Forelimb muscle (tissue), 1 donor: Measurements from ENCODE around the gene AADAC. TPM values are rescaled to one million over a fixed set of nuclear protein-coding genes. Genes with fewer than 3 reads are reported as not detected.
"Not testable (repeated sequence)": the region's sequence is repeated elsewhere in the genome, so short reads cannot be mapped to it uniquely, and the experiment has no call there.

ENCODE experiments used
- DNase-seq: peaks from one replicate; pipeline ENCODE4 v3.0.0-alpha.2; 2013; ENCODE audit warnings: low read depth
- polyA plus RNA-seq: library from polyadenylated mRNA; unstranded; fragments of 120-200 nt; gene quantifications from one replicate; pipeline ENCODE4 v1.2.1, GENCODE V29; 2013; ENCODE audit not compliant: insufficient read length

AADAC gene
- polyA plus RNA-seq, 1 donor, result 0.25 TPM

DNA sequence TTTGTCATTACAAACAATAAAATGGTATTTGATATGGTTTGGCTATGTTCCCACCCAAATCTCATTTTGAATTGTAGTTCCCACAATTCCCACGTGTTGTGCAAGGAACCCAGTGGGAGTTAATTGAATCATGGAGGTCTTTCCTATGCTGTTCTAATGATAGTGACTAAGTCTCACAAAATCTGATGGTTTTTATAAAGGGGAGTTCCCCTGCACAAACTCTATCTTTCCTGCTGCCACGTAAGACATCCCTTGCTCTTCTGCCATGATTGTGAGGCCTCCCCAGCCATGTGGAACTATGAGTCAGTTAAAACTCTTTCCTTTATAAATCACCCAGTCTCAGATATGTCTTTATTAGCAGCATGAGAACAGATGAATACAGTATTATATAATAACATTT is 15.4 kb upstream of the AADAC start:
- no peak for DNase-seq

DNA sequence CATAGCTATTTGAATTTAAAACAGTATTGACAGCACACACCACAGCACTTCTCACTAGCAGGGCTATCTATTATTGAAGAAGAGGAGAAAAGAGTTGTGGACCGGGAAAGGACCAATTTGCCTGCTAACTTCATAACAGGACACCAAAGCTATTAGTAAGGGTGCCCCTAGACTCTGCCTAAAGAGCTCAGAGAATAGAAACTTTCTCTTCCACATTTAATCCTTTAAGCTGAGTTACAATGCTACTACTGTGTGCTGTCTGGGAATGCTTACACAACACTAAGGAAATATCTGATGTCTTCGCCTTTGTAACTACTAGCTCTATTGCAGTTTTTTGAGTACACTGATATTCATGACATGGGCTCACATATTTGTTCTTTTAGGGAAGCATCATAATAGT is 13.5 kb upstream of the AADAC start:
- DNase-seq, result no peak

DNA sequence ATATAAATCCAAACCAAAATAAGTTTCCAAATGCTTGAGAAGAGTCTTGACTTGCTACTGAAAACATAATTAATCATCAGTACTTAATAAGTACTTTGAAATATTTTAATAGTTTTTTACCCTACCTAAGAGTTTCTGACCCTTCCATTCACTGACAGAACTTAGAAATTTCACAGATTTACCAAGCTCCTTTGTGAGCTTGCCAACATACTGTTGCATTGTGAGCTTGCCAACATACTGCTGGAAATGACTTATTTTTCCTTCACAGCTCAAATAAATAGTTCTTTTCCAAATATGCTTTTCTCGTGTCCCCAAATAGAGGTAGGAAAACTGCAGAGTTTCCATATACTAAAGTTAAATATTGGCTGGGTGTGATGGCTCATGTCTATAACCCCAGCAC is 9.6 kb upstream of the AADAC start:
- no peak for DNase-seq

DNA sequence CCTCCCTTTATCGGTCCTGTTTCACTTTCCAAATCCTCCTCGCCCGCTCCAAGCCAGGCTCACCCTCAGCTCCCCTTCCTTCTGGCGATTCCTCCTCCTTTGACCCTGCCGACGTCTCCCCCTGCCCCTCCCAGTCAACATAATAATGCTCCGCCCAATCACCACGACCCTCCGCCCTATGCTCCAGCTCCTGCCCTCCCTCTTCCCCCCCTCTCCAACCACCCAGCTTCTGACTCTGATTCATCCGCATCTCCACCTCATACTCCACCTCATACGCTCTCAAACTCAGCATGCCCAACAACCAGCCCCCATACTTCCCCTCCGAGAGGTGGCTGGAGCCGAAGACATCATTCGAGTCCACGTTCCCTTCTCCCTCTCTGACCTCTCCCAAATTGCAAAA is 7.1 kb upstream of the AADAC start:
- DNase-seq, result no peak

DNA sequence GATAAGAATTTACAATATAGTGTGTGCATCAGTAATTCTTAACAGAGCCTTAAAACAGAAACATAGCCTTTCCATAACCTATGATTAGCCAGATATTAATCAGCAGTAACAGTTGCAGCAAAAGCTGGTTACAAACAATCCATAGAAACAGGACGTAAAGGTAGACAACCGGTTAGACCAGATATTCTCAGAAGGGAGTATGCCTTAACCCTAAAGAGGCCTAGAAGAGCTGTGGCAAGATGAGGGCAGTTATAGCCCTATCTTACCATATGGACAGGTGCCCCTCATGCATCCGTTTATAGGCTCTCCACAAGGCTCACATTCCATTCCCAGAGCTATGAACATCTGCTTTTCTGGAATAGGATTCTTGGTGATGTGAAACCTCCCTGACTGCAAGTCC is 5.0 kb upstream of the AADAC start:
- not testable (repeated sequence) for DNase-seq

DNA sequence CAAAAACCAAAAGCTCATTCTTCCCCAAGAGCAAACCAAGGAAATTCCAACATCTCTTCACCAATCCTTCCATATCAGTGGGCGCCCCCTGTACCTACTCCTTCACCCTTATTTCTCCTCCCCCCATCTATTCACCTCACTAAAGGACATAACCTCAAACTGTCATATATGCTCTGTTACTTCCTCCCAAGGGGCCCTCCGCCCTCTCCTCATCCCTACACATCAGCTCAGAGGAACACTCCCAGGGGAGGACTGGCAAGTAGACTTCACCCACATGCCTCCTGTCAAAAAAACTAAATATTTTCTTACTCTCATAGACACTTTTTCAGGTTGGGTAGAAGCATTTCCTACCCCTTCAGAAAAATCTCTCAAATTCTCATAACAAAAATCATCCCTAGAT is 2.4 kb upstream of the AADAC start:
- DNase-seq, result no peak

DNA sequence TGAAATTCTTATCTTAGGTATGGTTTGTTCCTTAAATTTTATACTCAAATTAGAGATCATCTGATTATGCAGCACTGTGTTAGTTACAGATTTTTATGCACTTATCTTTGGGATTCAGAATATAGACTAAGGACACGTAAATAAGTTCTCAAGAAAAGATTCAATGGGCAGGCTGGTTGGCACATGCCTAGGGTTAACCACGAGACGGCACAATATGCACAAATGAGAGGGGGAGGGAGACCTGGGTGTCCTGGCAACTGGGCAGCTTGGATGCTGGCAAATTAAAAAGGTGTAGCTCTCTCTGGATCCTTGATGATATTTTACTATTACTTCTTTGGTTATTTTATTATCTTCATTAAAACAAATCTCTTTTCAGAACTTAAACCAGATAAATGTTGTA is 672 bp downstream of the AADAC start:
- no peak for DNase-seq

DNA sequence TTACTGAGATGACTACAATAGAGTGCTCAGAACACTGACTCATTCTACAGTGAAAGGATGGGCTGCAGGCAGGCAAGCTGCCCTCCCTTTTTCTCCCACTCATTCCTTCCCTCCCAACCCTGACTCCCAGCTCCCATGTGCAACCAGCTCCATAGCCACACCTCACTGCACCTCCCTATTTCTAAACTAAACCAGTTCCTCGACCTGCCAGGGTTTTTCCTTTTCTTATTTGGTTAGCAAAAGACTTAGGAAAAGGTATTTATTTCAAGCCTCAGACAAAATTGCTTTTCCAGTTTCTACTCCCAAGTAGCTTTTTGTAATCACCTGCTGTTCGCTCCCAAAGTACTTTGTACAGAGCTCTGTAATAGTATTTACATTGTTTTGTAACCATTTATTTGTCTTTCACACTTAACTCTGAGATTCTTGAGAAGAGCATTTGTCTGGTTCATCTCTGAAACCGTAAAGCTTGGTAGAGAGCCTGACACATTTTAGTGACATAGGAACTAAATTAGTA is 2.2 kb downstream of the AADAC start:
- DNase-seq, result no peak

DNA sequence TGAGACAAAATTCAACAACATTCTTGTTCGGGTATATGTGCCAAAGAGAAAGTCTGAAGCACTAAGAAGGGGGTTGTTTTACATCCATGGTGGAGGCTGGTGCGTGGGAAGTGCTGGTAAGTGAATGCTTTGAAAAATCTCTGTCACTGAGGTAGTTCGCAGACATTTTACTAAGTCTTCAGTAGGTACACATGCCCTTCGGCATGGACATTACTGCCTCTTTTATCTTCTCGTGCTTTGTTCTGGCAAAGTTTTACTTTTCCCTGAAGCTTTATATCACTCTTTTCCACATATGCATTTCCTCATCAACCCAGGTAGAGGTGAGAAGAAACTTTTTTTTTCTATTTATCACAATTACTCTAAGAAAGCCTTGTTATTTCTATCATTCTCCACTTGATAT is 3.6 kb downstream of the AADAC start:
- no peak for DNase-seq

DNA sequence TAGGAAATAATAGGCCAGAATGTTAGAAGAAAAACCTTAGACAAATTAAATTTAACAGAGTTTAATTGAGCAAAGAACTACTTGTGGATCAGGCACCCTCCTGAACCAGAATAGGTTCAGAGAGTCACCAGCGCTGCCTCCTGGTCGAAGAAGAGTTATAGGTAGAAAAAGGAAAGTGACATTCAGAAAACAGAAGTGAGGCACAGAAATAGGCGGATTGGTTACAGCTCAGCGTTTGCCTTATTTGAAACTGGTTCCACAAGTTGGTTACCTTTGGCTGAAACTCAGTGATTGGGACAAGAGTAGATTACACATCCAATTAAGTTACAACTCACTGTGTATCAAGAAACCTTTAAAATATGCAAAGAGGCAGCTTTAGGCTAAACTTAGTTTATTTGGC is 4.4 kb downstream of the AADAC start:
- no peak for DNase-seq

DNA sequence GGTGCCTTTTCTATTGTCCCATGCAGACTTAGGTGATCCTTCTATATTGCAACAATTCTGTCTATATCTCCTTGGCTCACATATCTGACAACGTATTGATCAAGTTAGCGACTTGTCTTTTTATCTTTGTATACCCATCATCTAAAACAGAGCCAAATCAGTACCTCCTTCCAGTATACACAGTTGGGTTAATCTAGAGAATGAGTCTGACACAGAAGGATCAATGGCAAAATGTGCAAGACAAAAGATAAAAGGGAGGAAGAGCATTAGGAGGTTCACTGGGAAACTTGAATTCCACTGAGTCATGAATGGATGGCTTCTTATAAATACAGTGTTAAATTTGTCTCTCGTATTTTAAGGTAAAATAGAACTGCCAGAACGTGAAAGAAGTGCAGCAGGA is 6.0 kb downstream of the AADAC start:
- DNase-seq, result no peak

DNA sequence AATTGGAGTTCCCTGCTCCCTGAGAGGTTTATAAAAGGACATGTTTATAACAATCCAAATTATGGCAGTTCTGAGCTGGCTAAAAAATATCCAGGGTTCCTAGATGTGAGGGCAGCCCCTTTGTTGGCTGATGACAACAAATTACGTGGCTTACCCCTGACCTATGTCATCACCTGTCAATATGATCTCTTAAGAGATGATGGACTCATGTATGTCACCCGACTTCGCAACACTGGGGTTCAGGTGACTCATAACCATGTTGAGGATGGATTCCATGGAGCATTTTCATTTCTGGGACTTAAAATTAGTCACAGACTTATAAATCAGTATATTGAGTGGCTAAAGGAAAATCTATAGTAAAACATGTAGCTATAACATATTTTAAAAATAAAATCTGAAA is 13.9 kb downstream of the AADAC start:
- DNase-seq, result no peak

DNA sequence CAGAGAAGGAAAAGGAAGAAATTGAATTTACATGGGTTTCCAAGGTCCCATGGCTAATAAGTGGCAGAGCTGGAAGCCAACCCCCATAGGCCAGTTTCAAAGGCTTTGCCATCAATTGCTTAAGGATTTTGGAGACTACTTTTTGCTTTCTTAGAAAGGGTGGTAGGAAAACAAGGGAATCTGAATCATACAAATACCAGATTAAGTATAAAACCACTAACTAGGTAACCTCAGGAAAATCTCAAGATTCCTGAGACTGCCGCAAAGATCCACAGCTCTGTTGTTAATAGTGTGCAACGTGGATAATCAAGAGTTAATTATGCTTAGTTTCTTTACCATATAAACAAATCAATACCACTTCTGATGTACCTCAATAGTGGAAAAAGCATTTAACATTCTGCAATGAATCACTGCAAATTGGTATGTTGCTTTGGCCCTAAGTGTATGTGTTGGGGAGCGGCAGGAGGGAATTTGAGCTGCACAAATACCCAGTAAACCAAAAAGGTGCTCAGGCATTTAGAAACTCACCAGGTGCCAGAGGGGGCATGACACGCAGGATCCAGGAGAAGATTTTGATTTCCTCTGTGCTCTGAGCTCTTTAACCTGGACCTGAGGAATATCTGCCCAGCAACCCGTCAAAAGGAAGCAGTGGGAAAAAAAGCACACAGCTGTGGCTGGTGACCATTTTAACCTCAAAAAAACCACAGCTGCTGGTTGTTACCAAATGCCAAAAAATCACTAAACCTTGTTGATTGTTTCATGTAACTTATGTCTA is 22.0 kb downstream of the AADAC start:
- DNase-seq, result no peak

DNA sequence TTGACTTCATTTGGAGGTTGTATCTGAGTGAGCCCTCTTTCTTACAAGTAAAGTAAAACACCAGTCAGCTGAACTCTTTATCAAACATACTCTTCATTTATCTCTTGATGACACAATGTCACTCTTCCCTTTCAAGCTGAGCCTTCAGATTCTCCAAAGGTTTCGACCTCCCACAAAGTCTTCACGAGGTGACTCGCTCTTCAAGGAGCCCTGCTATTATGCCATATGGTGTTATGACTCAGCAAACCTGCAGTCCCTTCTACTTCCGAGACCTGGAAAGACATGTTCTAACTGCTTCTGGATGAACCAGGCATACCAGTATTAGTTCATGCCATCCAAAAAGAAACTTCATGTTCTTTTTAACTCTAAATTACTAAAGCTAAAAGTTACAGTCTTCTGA is 23.1 kb downstream of the AADAC start:
- no peak for DNase-seq

DNA sequence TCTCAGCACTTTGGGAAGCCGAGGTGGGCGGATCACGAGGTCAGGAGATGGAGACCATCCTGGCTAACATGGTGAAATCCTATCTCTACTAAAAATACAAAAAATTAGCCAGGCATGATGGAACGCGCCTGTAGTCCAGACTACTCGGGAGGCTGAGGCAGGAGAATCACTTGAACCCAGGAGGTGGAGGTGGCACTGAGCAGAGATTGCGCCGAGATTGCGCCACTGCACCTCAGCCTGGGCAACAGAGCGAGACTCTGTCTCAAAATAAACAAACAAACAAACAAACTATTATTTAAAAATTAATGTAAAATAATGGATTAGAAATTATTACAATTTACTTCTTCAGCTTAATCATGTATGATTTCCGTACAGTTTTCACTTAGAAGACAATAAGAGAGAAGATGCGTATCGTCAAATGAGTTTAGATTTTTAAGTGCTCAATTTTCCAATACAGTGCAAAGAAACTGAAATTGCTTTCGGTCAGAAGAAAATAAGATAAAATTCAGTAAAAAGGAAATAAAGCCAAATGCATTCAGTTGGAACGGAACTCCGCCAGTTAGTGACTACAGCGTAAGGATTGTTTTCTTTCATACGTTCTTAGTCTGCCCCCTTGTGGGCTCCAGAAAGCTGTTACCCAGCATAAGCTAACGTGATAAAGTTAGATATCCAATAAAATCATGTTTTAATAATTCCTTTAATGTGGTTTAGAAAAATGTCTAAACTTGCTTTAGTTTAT is 24.8 kb downstream of the AADAC start:
- peak; percentile 83 for DNase-seq

DNA sequence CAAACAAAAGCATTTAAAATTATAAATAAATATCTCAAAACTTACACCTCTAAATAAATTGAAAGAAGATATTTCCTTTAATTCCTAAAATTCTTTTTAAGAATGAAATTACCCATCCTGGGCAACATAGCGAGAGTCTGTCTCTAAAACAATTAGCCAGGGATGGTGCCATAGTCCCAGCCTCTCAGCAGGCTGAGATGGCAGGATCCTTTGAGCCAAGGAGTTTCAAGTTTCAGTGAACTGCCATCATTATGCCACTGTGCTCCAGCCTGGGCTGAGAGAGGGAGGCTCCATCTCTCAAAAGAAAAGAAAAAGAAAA is 25.4 kb downstream of the AADAC start:
- no peak for DNase-seq

DNA sequence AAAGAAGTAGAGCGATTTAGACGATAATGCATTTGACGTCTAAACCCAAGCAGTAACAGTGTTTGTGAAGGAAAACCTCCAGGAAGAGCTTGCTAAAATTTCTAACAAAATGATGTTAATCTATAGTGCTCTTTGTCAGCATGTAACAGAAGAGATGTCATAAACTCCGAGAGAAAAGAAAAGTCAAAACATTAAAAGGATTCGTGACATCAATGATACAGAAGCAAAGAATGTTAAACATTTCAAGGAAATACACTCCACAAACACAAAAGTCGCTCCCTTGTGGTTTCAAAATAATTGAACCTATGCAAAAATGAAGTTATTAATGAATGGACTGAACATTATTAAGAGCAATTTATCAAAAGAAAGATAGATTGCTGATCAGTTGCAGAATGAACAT is 27.9 kb downstream of the AADAC start:
- DNase-seq, result no peak

DNA sequence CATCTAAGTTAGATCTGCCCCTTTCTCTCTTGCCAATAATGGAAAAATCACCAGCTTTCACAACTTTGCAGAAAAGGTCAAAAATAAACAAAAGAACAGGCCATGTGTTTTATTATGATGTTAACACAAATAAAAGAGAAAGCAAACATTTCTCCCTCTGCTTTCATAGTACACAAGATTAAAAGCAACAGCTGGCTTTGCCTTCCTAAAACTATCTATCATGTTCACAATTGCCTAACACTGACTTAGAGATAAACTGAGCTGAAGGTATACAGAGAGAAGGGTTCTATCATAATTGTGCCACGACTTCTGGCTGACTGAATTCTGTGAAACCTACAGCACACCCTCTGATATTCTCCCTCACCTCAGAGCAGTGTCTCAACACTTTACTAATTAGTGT is 29.4 kb downstream of the AADAC start:
- DNase-seq, result no peak

DNA sequence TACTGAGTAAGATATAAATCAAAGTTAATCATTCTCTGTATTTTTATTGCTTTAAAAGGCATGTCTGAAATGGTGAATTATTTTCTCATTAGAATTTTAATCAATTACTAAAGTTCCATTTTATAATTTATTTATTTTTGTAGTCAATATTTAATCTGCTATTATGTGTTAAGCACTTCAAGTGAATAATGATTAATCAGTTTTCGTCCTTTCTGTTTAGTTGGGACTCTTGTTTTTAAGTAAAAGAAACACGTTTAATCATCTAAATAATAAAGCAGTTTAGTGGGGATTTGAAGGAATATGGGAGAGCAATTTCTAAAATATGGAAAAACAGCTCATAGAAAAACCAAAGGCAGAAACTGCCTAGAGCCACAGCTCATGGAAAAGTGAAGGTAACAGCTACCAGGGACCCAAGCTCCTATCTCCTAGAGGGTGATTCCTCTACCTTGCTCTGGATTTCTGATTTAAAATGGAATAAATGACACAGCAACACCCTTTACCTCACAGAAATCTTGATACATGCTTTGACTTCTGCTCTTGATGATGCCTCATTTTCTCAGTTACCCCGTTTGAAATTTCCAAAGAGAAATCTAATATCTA is 31.5 kb downstream of the AADAC start:
- no peak for DNase-seq

DNA sequence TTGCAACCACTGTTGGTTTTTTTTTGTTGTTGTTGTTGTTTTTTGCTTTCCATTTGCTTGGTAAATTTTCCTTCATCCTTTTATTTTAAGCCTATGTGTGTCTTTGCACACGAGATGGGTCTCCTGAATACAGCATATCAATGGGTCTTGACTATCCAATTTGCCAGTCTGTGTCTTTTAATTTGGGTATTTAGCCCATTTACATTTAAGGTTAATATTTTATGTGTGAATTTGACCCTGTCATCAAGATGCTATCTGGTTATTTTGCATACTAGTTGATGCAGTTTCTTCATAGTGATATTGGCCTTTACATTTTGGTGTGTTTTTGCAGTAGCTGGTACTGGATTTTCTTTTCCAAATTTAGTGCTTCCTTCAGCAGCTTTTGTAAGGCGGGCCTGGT is 36.1 kb downstream of the AADAC start:
- DNase-seq, result not testable (repeated sequence)

DNA sequence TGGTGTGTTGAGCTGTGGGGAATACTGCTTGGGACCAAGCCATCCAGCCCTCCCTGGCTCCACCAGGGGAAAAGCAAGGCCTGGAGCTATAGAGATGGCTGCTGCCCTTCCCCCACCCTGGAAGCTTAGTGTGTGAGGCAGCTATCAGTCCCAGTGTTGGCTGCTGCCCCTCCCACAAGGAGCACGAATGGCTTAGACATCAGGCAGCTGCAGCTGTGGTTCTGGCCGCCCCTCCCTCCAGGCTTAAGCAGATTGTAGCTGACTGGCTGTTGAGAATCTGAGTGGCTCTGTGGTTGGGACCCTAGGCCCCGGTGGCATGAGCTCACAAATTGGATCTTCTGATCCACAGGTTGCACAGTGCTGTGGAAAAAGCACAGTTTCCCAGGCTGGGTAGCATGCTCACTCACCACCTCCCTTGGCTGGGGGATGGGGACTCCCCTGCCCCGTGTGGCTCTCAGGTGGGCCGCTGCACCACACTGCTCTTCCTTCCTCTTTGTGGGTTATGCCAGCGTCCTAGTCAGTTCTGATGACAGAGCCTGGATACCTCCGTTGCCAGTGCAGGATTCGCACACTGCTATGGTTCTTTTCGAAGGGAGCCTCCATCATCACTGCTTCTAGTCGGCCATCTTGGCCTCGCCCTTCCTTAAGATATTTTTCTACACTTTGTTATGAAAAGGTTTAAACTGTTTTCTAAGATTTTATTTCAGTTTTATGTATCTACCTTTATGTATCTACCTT is 38.3 kb downstream of the AADAC start:
- no peak for DNase-seq

DNA sequence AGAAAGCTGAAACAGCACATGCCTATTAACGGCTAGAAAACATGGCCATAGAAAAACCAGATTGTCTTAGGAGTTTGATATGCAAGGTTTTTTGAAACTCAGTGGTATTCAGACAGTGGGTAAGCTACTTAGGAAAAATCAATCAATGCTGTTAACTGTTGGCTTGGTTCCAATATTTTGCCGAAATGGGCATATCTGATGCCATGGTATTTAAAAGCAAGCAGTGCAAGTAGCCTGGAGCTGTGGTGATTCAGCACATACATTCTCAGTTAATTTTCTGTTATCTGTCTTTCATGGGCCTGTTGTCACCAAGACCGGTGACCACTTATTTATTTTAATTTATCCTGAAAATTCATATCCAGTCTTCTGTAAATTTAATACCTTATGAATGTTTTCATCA is 42.2 kb downstream of the AADAC start:
- no peak for DNase-seq
